ENCODE results near the gene OLA1. TPM values are rescaled to one million over a fixed set of nuclear protein-coding genes. Genes with fewer than 3 reads are reported as not detected.

OLA1 gene
- total and polyA plus RNA-seq, 9 of the 15 experiments (the other 6 are each of a cell fraction or from before 2014, with no cell fraction given): 208 to 353 (median 225) TPM

DNA sequence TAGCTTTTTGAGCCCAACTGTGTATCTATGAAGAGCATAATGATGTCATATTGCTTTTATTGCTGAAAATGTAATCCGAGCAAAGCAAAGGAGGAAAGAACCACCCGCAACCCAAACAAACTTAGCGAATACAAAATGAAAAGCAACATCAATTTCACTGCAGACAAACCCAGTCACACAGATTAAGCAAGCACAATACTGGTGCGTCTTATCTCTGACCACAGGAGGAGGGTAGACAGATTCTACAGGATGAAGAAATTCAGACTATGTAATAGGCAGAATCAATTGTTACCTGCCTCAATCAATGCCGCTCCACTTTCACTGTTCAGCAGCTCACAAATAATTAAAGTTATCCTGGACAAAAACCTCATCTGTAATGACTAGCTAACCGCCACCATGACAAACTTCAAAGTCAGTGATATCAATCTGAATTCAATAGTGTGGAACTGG, 167.6 kb downstream of the OLA1 start:
- POLR2A ChIA-PET: no interaction called here
- no peaks in the 10 kb centered on the region for H4K20me1 ChIP-seq (replicated peaks; ENCODE audit: control insufficient read depth, insufficient read depth, low read length)
- H3K27ac ChIP-seq (ENCODE audit: extremely low read depth, low read depth, low read length): no peak overlapping the region
- 47% methylated on average over 6 of the region's 6 CpGs for WGBS (ENCODE audit: insufficient coverage, low coverage, missing lambda C conversion rate)
- H3K4me3 ChIP-seq: no peak overlapping the region
- no peaks in the 10 kb centered on the region for H3K27me3 ChIP-seq (ENCODE audit: control insufficient read depth in 2 of 2, insufficient read depth in 2 of 2, low read length in 2 of 2)
- intact Hi-C loops (cut with micrococcal nuclease): no loop called here
- CTCF ChIA-PET (ENCODE audit: low intra/inter-chr PET ratio): no interaction called here
- no TSS peak for BruUV-seq (replicated peaks)
- H3K9me3 ChIP-seq (replicated peaks; ENCODE audit: control insufficient read depth, insufficient read depth, low read depth, low read length): no peaks in the 10 kb centered on the region
- no peak overlapping the region for H3K4me2 ChIP-seq (ENCODE audit: insufficient read depth, low read length)
- peaks cover 0 to 5% of the 10 kb centered on the region in 2 experiments; a peak in 1 of 5 replicates for H3K4me1 ChIP-seq (replicated peaks in 1 of 2; ENCODE audit: control insufficient read depth in 2 of 2, insufficient read depth in 2 of 2, low read length in 2 of 2)
- H2AFZ ChIP-seq (ENCODE audit: low read depth, low read length): no peak overlapping the region
- FAIRE-seq (peak; percentile 61), ATAC-seq (peak; percentile 76), DNase-seq (ENCODE audit: extremely low read depth in 1 of 4, low spot score in 3 of 4) (peak in 2 of 4 experiments; percentile 25 to 32)
- peaks cover 30% of the 10 kb centered on the region; the same call in 2 of the 3 replicates for H3K36me3 ChIP-seq (ENCODE audit: control insufficient read depth, insufficient read depth, low read length)
- no peaks in the 10 kb centered on the region for H3K9me1 ChIP-seq (ENCODE audit: control insufficient read depth, insufficient read depth, low read length)
- in situ Hi-C loops (cut with MboI): no loop called here
- no peaks in the 10 kb centered on the region for H3K79me2 ChIP-seq (ENCODE audit: control insufficient read depth, insufficient read depth, low read length)
- no peak overlapping the region for H3K9ac ChIP-seq (ENCODE audit: insufficient read depth in 1 of 2, low read depth in 2 of 2, low read length in 2 of 2)
- TF ChIP-seq PHF8 (IDR thresholded peaks at IDR 0.05; ENCODE audit: borderline replicate concordance, low read length): no peak
- TF ChIP-seq TAF1 (IDR thresholded peaks at IDR 0.05; ENCODE audit: control insufficient read depth, extremely low read depth, insufficient read depth, low read length, severe bottlenecking): no peak
- TF ChIP-seq HDAC2 (IDR thresholded peaks at IDR 0.05): peak; percentile 66; the same call in 1 of the 2 replicates
- no peak for TF ChIP-seq ZNF444 (CRISPR knock-in tag; IDR thresholded peaks at IDR 0.05)
- TF ChIP-seq CEBPG (CRISPR knock-in tag; IDR thresholded peaks at IDR 0.05): no peak
- TF ChIP-seq CEBPG (tag; conservative IDR thresholded peaks at IDR 0.05 in 1 of 2, IDR thresholded peaks at IDR 0.05 in 1 of 2): peak in 1 of 2 experiments; percentile 58; a peak in 3 of 4 replicates
- TF ChIP-seq BCL6 (CRISPR knock-in tag; IDR thresholded peaks at IDR 0.05): no peak
- TF ChIP-seq NFE2 (IDR thresholded peaks at IDR 0.05; ENCODE audit: low read depth): no peak
- TF ChIP-seq, protein P1, sequence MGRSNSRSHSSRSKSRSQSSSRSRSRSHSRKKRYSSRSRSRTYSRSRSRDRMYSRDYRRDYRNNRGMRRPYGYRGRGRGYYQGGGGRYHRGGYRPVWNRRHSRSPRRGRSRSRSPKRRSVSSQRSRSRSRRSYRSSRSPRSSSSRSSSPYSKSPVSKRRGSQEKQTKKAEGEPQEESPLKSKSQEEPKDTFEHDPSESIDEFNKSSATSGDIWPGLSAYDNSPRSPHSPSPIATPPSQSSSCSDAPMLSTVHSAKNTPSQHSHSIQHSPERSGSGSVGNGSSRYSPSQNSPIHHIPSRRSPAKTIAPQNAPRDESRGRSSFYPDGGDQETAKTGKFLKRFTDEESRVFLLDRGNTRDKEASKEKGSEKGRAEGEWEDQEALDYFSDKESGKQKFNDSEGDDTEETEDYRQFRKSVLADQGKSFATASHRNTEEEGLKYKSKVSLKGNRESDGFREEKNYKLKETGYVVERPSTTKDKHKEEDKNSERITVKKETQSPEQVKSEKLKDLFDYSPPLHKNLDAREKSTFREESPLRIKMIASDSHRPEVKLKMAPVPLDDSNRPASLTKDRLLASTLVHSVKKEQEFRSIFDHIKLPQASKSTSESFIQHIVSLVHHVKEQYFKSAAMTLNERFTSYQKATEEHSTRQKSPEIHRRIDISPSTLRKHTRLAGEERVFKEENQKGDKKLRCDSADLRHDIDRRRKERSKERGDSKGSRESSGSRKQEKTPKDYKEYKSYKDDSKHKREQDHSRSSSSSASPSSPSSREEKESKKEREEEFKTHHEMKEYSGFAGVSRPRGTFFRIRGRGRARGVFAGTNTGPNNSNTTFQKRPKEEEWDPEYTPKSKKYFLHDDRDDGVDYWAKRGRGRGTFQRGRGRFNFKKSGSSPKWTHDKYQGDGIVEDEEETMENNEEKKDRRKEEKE (IDR thresholded peaks at IDR 0.05; ENCODE audit: borderline replicate concordance in 1 of 2, control insufficient read depth in 1 of 2, low read depth in 2 of 2, low read length in 1 of 2): no peak
- no peak for TF ChIP-seq ZNF695 (CRISPR knock-in tag; IDR thresholded peaks at IDR 0.05)
- TF ChIP-seq, protein P2, sequence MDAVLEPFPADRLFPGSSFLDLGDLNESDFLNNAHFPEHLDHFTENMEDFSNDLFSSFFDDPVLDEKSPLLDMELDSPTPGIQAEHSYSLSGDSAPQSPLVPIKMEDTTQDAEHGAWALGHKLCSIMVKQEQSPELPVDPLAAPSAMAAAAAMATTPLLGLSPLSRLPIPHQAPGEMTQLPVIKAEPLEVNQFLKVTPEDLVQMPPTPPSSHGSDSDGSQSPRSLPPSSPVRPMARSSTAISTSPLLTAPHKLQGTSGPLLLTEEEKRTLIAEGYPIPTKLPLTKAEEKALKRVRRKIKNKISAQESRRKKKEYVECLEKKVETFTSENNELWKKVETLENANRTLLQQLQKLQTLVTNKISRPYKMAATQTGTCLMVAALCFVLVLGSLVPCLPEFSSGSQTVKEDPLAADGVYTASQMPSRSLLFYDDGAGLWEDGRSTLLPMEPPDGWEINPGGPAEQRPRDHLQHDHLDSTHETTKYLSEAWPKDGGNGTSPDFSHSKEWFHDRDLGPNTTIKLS (IDR thresholded peaks at IDR 0.05; ENCODE audit: borderline replicate concordance, low read depth): no peak
- TF ChIP-seq SPI1 (IDR thresholded peaks at IDR 0.05; ENCODE audit: borderline replicate concordance, low read depth, low read length): no peak
- TF ChIP-seq, protein P3, sequence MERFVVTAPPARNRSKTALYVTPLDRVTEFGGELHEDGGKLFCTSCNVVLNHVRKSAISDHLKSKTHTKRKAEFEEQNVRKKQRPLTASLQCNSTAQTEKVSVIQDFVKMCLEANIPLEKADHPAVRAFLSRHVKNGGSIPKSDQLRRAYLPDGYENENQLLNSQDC (CRISPR knock-in tag; IDR thresholded peaks at IDR 0.05): no peak
- TF ChIP-seq HDAC6 (IDR thresholded peaks at IDR 0.05; ENCODE audit: low read depth, low read length): no peak
- peak; percentile 54; the same call in 1 of the 2 replicates for TF ChIP-seq TAL1 (IDR thresholded peaks at IDR 0.05)
- no peak for TF ChIP-seq HIVEP1 (CRISPR knock-in tag; IDR thresholded peaks at IDR 0.05)
- no peak for TF ChIP-seq ERF (CRISPR knock-in tag; IDR thresholded peaks at IDR 0.05)

All from K562 (cell line).